HG03025 (cell line): ENCODE data around the gene KRTAP5-2.
"Not testable (repeated sequence)": the region's sequence is repeated elsewhere in the genome, so short reads cannot be mapped to it uniquely, and the experiment has no call there.

Experiments
- ATAC-seq: cut with Tn5 transposase; IDR thresholded peaks from one replicate; pipeline ENCODE4 v1.9.1; 2021; ENCODE audit warnings: mild to moderate bottlenecking, moderate library complexity; ENCODE audit not compliant: unreplicated experiment, low FRiP score

The KRTAP5-2 gene

GRCh38 chr11:1628506-1629325, 30.6 kb upstream of the KRTAP5-2 start:
- ATAC-seq: no peak

GRCh38 chr11:1625541-1625940, 27.4 kb upstream of the KRTAP5-2 start:
- ATAC-seq: no peak

- no peak for ATAC-seq
Observed at GRCh38 chr11:1624621-1625020, 26.5 kb upstream of the KRTAP5-2 start.

- no peak for ATAC-seq
Observed at GRCh38 chr11:1623716-1624115, 25.6 kb upstream of the KRTAP5-2 start.

GRCh38 chr11:1622086-1622485, 24.0 kb upstream of the KRTAP5-2 start, which contains the start of gene KRTAP5-4:
Gene KRTAP5-4 (minus strand): TSS chr11:1622138. CDS start chr11:1622093, 45 bp downstream.
- no peak for ATAC-seq

- ATAC-seq: no peak
Observed at GRCh38 chr11:1619449-1619848, 21.4 kb upstream of the KRTAP5-2 start.

GRCh38 chr11:1618231-1618630, 20.1 kb upstream of the KRTAP5-2 start:
- no peak for ATAC-seq

GRCh38 chr11:1608363-1608762, 10.3 kb upstream of the KRTAP5-2 start, which contains the start of gene KRTAP5-3:
Gene KRTAP5-3 (minus strand): TSS chr11:1608463. CDS start chr11:1608385, 78 bp downstream.
- no peak for ATAC-seq

GRCh38 chr11:1607901-1608300, 9.8 kb upstream of the KRTAP5-2 start:
- not testable (repeated sequence) for ATAC-seq

- ATAC-seq: not testable (repeated sequence)
Observed at GRCh38 chr11:1607156-1607845, 9.2 kb upstream of the KRTAP5-2 start.

- not testable (repeated sequence) for ATAC-seq
Observed at GRCh38 chr11:1605923-1606322, 7.8 kb upstream of the KRTAP5-2 start.

GRCh38 chr11:1604711-1605110, 6.6 kb upstream of the KRTAP5-2 start:
- ATAC-seq: no peak

GRCh38 chr11:1604181-1604580, 6.1 kb upstream of the KRTAP5-2 start:
- no peak for ATAC-seq

GRCh38 chr11:1603629-1604028, 5.5 kb upstream of the KRTAP5-2 start:
- no peak for ATAC-seq

GRCh38 chr11:1601663-1602062, 3.6 kb upstream of the KRTAP5-2 start:
- not testable (repeated sequence) for ATAC-seq

- no peak for ATAC-seq
Observed at GRCh38 chr11:1600626-1601025, 2.5 kb upstream of the KRTAP5-2 start.

GRCh38 chr11:1598816-1599215, 722 bp upstream of the KRTAP5-2 start:
- ATAC-seq: no peak

- ATAC-seq: not testable (repeated sequence)
Observed at GRCh38 chr11:1598406-1598805, 312 bp upstream of the KRTAP5-2 start.

GRCh38 chr11:1597331-1597993, 632 bp downstream of the KRTAP5-2 start:
- ATAC-seq: no peak

GRCh38 chr11:1596576-1597121, 1.4 kb downstream of the KRTAP5-2 start:
- not testable (repeated sequence) for ATAC-seq
